ENCODE results near the gene FAM171A1.

DNA sequence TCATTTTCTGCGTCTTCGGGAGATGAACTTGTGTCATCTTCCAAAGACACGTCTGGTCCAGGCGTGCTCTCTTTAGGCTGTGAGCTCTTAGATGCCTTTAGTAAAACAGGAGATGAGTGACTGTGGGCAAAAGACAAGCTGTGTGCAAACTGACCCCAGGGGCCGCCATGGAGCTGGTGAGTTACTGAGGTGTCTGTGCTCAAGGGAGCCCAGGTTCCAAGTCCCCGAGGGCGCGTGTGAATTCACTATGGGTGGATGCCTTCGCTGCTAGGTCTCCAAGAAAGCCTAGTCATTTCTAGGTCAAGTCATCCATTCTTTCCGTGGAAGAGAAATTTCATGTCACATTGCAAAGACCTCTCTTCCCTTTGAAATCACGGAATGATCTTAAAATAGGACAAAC lies 118.7 kb downstream of the FAM171A1 start:
- no peak for TF ChIP-seq POLR2A (IDR thresholded peaks at IDR 0.05; ENCODE audit: low read length)
- TF ChIP-seq GATA1 (IDR thresholded peaks at IDR 0.05; ENCODE audit: low read depth, low read length) = no peak

All from erythroblast (primary cell).